ENCODE results near the gene ADGRG3. TPM values are rescaled to one million over a fixed set of nuclear protein-coding genes. Genes with fewer than 3 reads are reported as not detected.

Gene ADGRG3
- total and polyA plus RNA-seq, 2 of the 13 experiments (the other 11 are each of a cell fraction or from before 2014, with no cell fraction given): 2.7 to 11.8 TPM

DNA sequence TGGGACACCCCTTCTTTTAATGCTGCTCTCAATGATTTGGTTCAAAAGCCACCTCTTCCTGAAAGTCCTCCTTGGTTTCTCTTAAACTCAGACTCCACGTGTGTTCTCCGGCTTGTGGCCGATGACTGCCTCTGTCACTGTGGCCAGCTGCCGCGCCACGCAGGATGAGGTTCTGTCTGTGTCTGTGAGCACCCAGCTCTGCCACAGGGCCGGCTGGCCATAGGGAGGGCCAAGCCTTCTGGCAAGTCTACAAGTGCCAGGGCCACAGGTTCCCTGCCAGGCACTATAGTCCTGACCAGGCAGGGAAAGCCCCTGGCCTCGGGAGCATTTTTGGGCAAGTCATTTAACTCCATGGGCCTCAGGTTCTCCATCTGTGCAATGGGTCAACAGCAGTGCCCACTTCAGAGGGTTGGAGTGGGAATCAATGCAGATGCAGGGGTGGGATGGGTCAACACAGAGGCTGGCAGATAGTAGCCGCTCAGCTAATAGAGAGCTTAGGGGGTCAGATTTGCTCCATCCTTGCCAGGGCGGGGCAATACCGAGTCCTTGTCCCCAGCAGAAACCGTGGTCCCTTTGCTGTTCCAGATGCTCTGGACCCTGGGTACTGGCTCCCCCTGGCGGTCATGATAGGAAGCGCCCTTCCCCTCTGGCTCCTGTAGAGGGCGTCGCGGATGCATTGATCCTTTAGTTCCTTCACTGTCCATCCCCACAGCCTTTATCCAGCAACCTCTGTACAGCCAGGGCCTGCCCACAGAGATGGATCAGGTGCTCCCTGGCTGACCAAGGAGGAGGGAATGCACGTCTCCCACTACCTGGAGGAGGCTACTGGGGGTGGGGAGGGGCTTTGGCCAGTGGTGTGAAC is 19.3 kb upstream of the ADGRG3 start (continued):
- TF ChIP-seq, protein P1, sequence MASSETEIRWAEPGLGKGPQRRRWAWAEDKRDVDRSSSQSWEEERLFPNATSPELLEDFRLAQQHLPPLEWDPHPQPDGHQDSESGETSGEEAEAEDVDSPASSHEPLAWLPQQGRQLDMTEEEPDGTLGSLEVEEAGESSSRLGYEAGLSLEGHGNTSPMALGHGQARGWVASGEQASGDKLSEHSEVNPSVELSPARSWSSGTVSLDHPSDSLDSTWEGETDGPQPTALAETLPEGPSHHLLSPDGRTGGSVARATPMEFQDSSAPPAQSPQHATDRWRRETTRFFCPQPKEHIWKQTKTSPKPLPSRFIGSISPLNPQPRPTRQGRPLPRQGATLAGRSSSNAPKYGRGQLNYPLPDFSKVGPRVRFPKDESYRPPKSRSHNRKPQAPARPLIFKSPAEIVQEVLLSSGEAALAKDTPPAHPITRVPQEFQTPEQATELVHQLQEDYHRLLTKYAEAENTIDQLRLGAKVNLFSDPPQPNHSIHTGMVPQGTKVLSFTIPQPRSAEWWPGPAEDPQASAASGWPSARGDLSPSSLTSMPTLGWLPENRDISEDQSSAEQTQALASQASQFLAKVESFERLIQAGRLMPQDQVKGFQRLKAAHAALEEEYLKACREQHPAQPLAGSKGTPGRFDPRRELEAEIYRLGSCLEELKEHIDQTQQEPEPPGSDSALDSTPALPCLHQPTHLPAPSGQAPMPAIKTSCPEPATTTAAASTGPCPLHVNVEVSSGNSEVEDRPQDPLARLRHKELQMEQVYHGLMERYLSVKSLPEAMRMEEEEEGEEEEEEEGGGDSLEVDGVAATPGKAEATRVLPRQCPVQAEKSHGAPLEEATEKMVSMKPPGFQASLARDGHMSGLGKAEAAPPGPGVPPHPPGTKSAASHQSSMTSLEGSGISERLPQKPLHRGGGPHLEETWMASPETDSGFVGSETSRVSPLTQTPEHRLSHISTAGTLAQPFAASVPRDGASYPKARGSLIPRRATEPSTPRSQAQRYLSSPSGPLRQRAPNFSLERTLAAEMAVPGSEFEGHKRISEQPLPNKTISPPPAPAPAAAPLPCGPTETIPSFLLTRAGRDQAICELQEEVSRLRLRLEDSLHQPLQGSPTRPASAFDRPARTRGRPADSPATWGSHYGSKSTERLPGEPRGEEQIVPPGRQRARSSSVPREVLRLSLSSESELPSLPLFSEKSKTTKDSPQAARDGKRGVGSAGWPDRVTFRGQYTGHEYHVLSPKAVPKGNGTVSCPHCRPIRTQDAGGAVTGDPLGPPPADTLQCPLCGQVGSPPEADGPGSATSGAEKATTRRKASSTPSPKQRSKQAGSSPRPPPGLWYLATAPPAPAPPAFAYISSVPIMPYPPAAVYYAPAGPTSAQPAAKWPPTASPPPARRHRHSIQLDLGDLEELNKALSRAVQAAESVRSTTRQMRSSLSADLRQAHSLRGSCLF (CRISPR knock-in tag; IDR thresholded peaks at IDR 0.05; ENCODE audit: borderline replicate concordance): no peak
- peak; percentile 56; the same call in 1 of the 2 replicates for TF ChIP-seq GABPB1 (CRISPR knock-in tag; IDR thresholded peaks at IDR 0.05)
- TF ChIP-seq, protein P2, sequence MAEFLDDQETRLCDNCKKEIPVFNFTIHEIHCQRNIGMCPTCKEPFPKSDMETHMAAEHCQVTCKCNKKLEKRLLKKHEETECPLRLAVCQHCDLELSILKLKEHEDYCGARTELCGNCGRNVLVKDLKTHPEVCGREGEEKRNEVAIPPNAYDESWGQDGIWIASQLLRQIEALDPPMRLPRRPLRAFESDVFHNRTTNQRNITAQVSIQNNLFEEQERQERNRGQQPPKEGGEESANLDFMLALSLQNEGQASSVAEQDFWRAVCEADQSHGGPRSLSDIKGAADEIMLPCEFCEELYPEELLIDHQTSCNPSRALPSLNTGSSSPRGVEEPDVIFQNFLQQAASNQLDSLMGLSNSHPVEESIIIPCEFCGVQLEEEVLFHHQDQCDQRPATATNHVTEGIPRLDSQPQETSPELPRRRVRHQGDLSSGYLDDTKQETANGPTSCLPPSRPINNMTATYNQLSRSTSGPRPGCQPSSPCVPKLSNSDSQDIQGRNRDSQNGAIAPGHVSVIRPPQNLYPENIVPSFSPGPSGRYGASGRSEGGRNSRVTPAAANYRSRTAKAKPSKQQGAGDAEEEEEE (CRISPR knock-in tag; IDR thresholded peaks at IDR 0.05; ENCODE audit: borderline replicate concordance): no peak
- TF ChIP-seq SMAD3 (CRISPR knock-in tag; IDR thresholded peaks at IDR 0.05): peak; percentile 86
- peak; percentile 48; the same call in 1 of the 2 replicates for TF ChIP-seq TEAD2 (CRISPR knock-in tag; IDR thresholded peaks at IDR 0.05)
- peak; percentile 73; the same call in 1 of the 2 replicates for TF ChIP-seq SSRP1 (CRISPR knock-in tag; IDR thresholded peaks at IDR 0.05)
- no peak for TF ChIP-seq MAFF (IDR thresholded peaks at IDR 0.05; ENCODE audit: low read depth, low read length)
- TF ChIP-seq, protein P3, sequence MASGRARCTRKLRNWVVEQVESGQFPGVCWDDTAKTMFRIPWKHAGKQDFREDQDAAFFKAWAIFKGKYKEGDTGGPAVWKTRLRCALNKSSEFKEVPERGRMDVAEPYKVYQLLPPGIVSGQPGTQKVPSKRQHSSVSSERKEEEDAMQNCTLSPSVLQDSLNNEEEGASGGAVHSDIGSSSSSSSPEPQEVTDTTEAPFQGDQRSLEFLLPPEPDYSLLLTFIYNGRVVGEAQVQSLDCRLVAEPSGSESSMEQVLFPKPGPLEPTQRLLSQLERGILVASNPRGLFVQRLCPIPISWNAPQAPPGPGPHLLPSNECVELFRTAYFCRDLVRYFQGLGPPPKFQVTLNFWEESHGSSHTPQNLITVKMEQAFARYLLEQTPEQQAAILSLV (CRISPR knock-in tag; IDR thresholded peaks at IDR 0.05; ENCODE audit: borderline replicate concordance): no peak
- no peak for TF ChIP-seq ZNF337 (CRISPR knock-in tag; IDR thresholded peaks at IDR 0.05; ENCODE audit: borderline replicate concordance, low read depth)
- TF ChIP-seq ZNF12 (CRISPR knock-in tag; IDR thresholded peaks at IDR 0.05): peak; percentile 49; the same call in 1 of the 2 replicates
- TF ChIP-seq FOXC1 (CRISPR knock-in tag; IDR thresholded peaks at IDR 0.05; ENCODE audit: borderline replicate concordance): peak; percentile 46; the same call in 1 of the 2 replicates
- TF ChIP-seq, protein P4, sequence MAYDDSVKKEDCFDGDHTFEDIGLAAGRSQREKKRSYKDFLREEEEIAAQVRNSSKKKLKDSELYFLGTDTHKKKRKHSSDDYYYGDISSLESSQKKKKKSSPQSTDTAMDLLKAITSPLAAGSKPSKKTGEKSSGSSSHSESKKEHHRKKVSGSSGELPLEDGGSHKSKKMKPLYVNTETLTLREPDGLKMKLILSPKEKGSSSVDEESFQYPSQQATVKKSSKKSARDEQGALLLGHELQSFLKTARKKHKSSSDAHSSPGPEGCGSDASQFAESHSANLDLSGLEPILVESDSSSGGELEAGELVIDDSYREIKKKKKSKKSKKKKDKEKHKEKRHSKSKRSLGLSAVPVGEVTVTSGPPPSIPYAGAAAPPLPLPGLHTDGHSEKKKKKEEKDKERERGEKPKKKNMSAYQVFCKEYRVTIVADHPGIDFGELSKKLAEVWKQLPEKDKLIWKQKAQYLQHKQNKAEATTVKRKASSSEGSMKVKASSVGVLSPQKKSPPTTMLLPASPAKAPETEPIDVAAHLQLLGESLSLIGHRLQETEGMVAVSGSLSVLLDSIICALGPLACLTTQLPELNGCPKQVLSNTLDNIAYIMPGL (CRISPR knock-in tag; IDR thresholded peaks at IDR 0.05; ENCODE audit: borderline replicate concordance in 1 of 2, low read depth in 1 of 2): peak; percentile 97 to 98
- TF ChIP-seq CBFB (CRISPR knock-in tag; IDR thresholded peaks at IDR 0.05): peak; percentile 92
- TF ChIP-seq, protein P5, sequence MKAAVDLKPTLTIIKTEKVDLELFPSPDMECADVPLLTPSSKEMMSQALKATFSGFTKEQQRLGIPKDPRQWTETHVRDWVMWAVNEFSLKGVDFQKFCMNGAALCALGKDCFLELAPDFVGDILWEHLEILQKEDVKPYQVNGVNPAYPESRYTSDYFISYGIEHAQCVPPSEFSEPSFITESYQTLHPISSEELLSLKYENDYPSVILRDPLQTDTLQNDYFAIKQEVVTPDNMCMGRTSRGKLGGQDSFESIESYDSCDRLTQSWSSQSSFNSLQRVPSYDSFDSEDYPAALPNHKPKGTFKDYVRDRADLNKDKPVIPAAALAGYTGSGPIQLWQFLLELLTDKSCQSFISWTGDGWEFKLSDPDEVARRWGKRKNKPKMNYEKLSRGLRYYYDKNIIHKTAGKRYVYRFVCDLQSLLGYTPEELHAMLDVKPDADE (CRISPR knock-in tag; IDR thresholded peaks at IDR 0.05): no peak
- peak; percentile 63; the same call in 1 of the 2 replicates for TF ChIP-seq BRCA1 (CRISPR knock-in tag; IDR thresholded peaks at IDR 0.05)

Measured in HepG2 (cell line).